HG03196 (cell line): Measurements from ENCODE around the gene TESK2.
A peak's percentile ranks its signal among the peaks of the same experiment; 100 is the strongest.
"Not testable (repeated sequence)": the region's sequence is repeated elsewhere in the genome, so short reads cannot be mapped to it uniquely, and the experiment has no call there.

ENCODE experiments used
- ATAC-seq: cut with Tn5 transposase; IDR thresholded peaks from one replicate; pipeline ENCODE4 v1.9.1; 2021; ENCODE audit not compliant: unreplicated experiment

The TESK2 gene

GRCh38 chr1:45510036-45510971 is 19.3 kb upstream of the TESK2 start:
- ATAC-seq: no peak

DNA sequence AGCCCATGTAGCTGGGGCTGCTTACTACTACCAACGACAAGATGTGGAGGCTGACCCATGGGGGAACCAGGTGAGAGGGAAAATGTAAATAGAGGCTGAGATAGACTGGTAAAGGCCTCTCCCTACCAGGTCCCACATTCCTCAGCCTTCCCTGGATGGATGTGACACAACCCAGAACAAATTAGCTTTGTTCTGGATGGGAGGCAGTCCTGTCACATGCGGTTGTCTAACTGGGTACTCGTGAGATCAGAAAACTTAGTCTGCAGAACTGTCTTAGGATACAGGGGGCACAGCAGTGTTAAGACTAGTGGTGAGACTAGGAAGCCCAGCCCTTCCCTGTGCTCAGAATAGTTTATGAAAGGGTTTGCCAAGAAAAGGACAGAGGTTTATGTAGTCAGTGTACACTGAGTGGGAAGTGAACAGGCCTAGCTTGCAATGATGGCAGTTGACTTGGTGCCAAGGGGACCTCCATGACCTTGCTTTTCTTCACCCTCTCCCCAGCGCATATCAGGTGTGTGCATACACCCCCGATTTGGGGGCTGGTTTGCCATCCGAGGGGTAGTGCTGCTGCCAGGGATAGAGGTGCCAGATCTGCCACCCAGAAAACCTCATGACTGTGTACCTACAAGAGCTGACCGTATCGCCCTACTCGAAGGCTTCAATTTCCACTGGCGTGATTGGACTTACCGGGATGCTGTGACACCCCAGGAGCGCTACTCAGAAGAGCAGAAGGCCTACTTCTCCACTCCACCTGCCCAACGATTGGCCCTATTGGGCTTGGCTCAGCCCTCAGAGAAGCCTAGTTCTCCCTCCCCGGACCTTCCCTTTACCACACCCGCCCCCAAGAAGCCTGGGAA is 17.6 kb upstream of the TESK2 start:
- ATAC-seq: no peak

GRCh38 chr1:45507893-45508292 is 16.9 kb upstream of the TESK2 start:
- no peak for ATAC-seq

- ATAC-seq: no peak
Observed at GRCh38 chr1:45507195-45507594, 16.2 kb upstream of the TESK2 start.

GRCh38 chr1:45503462-45504360 is 12.7 kb upstream of the TESK2 start:
- no peak for ATAC-seq

- ATAC-seq: no peak
Observed at GRCh38 chr1:45501505-45501859, 10.5 kb upstream of the TESK2 start.

GRCh38 chr1:45499415-45499769 is 8.4 kb upstream of the TESK2 start:
- peak; percentile 5 for ATAC-seq

GRCh38 chr1:45498279-45498678 is 7.3 kb upstream of the TESK2 start:
- no peak for ATAC-seq

- no peak for ATAC-seq
Observed at GRCh38 chr1:45493116-45493697, 2.2 kb upstream of the TESK2 start.

DNA sequence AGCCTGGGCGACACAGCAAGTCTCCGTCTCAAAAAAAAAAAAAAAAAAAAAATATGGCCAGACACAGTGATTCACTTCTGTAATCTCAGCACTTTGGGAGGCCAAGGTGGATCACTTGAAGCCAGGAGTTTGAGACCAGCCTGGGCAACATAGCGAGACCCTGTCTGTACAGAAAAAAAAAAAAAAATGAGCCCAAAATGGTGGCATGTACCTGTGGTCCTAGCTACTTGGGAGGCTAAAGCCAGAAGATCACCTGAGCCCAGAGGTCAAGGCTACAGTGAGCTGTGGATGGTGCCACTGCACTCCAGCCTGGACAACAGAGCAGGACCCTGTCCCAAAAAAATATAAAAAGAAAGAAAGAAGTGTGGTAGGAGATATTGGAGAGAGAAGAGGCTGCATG is 1.7 kb upstream of the TESK2 start:
- ATAC-seq: no peak

DNA sequence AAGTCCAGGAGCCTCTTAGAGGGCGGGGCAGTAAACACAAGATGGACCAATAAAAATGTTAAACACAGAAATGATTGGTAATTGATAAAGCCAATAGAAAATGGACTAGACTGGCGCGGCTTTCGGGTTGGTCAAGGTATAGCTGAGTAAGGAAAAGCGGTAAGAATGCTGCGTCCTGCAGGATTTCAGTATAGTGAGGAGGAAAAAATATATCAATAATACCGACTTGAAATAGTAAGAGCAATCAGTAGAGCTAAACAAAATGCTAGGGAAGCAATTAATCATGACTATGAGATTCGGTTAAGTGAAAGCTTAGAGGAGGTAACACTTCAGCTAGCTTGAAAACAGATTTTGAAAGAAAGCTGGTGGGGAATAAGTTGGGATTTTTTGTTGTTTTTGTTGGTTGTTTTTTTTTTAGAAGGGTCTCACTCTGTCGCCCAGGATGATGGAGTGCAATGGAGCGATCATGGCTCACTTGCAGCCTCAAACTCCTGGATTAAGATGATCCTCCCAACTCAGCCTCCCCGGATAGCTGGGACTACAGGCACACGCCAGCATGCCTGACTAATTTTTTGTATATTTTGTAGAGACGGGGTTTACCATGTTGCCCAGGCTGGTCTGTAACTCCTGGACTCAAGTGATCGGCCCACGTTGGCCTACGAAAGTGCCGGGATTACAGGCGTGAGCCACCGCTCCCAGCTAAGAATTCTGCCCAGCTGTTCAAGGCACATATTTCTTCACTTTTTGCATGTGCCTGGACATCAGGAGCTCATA is 711 bp upstream of the TESK2 start:
- no peak for ATAC-seq

- ATAC-seq: no peak
Observed at GRCh38 chr1:45490121-45490625, 790 bp downstream of the TESK2 start.

GRCh38 chr1:45489379-45489778 is 1.6 kb downstream of the TESK2 start:
- ATAC-seq: not testable (repeated sequence)

DNA sequence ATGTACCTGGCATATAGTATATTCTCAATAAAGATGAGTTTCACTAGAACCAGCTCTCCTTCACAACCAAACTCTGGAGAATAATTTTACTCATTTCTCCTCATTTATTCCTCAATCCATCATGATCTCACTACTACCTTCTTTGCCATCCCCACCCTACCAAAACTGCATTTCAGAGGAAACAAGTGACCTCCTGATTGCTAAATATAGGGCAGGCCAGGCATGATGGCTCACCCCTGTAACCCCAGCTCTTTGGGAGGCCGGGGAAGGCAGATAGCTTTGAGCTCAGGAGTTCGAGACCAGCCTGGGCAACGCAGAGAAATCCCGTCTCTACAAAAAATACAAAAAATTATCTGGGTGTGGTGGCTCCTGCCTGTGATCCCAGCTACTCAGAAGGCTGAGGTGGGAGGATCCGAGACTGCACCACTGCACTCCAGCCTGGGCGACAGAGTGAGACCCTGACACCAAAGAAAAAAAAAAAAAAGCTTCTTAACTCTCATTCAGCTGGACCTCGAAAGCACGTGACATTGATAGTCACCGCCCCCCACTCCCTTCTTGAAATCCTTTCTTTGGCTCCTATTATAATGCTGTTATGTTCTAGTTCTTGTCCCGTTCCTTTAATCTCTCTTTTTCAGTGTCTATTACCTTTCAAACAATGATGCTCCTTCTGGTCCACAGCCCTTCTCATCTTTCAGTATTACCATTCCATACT is 2.1 kb downstream of the TESK2 start:
- ATAC-seq: no peak

- no peak for ATAC-seq
Observed at GRCh38 chr1:45485949-45486348, 5.0 kb downstream of the TESK2 start.

DNA sequence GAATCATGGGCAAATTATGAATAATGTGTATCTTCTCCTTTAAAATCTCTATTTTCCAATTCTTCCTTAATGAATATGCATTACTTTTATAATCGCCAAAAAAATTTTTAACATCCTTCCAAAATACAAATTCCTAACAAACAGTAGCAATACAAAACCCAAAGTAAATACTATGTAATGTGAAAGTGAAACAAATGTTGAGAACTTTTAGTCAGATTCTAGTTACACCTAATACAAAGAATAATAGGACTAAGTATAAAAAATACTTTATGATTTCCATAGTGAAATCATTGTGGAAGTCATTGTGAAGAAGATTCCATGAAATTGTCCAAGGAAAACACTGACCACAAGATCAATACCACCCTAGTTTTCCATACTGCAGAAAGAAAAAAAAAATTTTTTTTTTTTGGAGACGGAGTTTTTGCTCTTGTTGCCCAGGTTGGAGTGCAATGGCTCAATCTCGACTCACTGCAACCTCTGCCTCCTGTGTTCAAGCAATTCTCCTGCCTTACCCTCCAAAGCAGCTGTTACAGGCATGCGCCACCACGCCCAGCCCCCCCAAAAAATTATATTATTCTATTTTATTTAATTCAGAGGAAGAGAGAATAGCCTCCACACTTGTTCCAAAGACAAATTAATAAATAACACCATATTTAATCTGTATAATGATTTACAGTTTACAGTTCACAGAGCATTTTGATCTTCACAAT is 11.8 kb downstream of the TESK2 start:
- ATAC-seq: no peak

GRCh38 chr1:45478121-45478814 is 12.7 kb downstream of the TESK2 start:
- no peak for ATAC-seq

GRCh38 chr1:45477646-45478045 is 13.3 kb downstream of the TESK2 start:
- ATAC-seq: no peak
